Kidney tubule cell (primary cell): ENCODE measurements around the gene SERP2.

Experiments
- DNase-seq: peaks from one replicate; pipeline ENCODE4 v3.0.0-alpha.2; 2018; ENCODE audit warnings: low spot score

SERP2 gene

DNA sequence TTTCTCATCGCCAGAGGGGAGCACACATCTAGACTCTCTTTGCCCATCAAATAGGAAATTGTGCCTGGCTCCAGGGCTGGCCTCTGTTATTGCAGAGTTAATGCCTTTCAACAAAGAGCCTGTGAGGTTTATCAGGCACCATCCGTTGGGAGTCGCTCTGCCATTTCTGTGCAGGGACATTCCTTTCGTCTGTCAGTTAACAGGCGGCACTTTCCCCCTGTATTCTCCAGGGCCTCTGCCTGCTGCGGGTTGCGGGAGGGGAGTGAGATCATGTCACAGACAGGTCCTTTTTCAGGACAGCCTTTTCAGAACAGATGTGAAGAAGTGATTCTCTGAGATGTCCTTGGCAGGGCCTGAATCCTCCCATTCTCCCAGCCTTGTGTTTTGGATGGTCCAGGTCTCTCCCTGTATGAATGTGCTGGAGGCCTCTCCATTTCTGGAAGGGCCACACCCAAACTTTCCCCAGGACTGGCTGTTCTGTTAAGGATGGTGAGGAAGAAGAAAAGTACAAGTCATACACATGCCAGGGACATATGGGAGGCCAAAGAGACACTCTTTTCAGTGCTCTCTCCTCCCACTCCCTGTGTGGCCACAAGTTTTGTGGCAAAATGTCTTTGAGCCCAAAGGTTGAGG lies 14.9 kb downstream of the SERP2 start:
- DNase-seq, result no peak

DNA sequence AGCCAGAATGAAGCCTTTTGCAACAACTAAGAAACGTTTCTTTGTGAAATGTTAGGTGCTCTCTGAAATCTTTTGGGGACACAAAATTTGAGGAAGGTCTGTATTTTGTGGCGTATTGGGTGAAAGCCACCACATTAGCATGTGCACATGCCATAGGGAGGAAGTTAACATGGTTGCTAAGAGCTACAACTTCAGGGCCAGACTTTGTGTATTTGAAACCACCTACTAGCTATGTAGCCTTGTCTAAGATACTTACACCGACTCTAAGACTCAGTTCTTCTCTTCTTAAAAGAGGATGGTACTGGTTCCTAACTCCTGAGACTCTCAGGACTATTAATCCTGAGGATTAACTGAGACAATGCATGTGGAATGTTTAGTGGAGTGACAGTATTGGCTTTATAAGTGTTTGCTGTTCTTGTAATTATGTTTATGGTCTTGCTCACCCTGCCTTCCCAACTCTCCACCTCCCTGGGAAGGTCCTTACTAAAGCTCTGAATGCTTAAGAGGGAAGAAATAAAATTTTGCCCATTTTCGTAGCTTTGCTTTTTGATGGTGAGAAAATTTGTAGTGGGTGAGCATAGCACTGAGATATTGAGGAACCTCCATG lies 15.5 kb downstream of the SERP2 start:
- no peak for DNase-seq

DNA sequence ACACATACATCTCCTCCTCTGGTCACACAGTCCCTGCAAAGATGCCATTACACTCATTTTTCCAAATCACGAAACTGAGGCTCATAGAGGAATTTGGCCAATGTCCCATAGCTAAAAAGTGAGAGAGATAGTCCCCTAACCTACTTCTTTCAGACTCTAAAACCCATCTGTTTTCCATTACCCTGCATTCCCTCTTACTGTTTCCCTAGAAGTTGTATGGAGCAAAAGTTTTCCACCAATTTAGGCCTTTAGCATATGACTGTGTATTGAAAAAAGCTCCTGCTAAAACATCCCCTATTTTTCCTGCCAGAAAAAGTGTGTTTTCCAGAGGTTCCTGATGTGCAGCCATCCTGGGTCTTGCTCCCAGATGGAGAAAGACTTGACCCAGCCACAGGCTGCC lies 16.3 kb downstream of the SERP2 start:
- DNase-seq, result no peak

DNA sequence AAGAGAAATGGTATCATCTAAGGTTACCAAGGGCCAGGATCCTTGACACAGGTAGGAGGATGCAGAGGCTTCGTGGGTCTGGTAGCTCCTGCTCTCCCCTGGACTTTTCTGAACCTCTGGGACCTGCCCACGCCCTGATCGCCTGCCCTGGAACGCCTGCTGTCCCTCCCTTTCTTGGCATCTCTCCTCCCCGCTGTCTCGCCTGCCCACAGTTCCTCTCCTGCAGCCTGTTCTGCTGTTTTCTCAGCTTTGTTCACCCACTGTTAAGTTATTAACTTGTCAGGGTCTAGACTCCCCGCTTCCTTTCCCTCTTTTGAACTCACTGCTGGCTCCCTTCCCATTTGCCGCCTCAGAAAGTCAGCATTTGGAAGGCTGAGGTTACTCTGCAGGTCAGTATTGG lies 19.8 kb downstream of the SERP2 start:
- peak; percentile 80 for DNase-seq

DNA sequence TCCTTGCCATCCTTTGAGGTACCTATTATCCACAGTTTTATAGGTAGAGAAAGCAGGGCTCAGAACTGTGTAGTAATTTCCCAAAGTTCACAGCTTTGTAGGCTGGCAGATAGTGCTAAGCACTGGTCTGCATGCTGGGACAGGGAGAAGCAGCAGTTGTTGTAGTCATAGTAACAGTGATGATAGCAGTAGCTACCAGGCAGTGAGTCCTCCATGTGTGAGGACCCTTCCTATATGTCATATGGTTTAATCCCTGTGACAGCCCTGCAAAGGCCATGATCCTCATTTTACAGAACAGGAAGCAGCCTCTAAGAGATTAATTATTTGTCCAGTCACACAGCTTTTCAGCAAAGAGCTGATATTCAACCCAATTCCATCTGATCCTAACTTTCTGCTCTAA lies 21.0 kb downstream of the SERP2 start:
- no peak for DNase-seq

DNA sequence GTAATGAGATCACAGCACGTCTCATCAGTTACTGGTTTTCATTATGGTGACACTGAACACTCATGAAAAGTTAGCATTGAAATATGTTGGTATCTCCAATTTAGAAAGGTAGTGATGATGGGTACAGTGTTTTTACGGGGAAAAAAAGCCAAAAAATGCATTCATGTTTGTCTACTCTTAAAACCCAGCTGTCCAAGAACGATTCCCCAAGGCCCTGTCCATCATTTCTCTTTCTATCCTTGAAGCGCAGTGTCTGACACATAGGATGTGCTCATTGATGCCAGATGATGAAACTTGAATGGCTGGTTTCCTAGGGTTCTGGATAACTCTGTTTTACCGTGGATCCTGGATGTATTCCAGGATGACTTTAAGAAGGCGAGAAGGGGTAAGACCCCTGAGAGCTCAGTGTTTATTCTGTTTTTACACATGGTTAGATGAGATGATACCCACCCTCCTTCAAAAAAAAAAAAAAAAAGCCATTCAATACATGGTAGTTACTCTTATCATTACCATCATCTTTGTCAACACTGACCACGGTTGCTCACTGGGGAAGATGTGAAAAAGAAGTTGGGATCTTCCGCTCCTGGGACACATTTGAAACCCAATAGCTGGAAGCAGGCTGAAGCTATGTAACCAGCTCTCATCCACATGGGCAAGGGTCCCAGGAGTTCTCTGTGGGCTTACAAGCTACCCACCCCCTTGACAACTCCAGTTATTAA lies 22.5 kb downstream of the SERP2 start:
- DNase-seq, result no peak

DNA sequence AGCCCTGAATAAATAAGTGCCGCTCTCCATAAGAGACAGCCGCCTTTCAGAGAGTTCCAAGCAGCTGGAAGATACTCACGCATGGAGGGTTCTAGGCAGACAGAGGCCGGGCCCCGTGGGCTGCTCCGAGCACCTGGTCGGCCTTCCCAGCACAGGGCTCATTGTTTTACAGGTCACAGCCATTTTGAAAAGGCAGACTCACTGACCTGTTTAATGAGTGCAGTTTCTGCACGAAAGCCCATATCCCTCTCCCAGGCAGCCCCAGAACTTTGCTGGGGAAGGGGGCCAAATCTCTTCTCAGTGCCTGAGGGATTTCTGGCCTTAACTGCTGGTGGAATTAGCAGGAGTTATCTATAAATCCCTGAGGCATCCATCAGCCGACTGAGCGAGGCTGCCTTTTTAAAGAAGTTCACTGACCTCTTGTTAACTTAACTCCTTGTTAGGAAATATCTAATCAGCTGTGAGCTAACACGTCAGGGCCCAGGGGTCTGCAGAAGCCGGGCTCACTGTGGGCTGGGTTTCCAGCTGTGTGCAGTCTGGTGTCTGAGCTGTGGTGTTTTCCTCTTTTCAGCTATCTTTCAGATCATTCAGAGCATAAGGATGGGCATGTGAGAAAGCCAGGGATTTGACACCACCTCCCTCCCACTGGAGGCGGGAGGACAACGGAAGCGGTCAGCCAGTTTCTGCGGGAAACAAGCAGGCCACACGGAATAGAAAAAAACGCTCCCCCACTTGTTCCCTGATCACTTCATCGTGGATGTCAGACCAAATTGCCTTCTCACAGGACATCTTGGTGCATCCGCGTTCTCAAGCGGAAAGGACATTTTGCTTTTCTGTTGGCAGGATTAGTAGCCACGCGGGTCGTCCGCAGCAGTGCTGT lies 23.3 kb downstream of the SERP2 start:
- DNase-seq, result no peak

DNA sequence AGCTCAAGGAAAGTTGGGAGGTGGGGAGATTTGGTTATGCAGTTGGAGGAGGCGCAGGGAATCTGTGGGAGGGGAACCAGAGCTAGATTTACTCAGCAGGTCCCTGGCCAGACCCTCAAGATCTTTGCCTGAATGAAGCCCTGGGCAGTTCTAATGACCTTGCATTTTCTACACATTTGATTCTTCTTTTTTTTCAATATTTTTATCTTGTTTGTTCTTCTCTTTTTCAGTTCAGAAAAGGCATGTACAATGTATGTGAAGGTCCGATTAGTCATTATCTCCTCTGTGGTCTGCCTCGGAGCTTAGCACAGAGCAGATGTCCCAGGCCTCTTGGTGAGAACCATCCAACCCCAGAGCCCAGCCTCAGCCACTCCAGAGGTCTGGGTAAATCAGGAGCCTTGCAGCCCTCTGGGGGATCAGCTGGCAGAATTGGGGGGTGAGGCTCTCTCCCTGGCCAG lies 24.2 kb downstream of the SERP2 start:
- no peak for DNase-seq

DNA sequence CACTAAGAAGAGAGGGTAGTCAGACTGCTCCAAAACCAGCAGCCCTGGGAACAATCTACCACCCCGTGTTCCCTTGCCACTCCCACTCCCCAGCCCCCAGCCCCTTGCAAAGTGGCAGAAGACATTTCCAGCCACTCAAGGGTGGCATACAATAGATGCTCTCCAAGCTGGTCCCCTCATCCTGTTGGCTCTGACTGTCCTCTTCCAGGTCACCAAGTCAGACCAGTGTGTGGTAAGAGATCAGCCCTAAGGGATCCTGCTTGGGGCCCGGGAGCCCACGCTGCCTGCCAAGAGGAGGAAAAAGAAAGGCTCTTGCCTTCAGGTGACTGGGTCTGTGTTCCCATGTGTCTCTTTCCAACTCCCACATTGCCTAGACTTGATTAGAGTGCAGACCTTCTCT lies 25.0 kb downstream of the SERP2 start:
- DNase-seq, result no peak

DNA sequence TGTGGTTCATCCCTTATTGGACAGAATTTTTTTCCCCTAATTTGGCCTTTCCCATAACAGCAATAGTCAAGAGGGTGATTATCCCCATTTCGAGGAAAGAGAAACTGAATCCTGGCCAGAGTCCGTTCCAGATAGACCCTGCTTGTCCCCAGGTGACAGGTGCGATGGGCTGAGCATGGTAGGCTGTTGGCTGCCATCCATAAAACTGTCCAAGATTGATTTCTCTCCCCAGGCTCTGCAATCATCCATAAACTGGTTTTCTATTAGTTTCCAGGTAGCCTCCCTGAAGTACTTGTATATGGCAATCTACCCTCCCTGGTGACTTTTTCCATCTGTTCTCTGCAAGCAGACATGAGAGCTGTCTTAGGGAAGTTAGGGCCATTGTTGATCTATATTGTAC lies 25.4 kb downstream of the SERP2 start:
- no peak for DNase-seq

DNA sequence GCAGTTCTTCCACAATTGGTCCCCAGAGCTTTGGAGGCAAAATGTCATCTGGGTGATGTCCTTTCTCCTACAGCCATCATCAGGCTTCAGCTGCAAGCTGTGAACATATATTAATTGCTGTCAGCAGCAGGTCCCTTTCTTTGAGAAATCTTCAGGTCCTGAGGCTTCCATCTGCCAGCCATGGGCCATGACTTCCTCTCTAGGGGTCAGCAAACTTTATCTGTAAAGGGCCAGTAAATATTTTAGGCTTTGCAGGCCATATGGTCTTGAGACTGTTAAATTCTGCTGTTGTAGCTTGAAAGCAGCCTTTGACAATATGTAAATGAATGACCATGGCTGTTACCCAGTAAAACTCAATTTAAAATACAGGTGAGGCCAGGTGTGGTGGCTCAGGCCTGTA lies 27.1 kb downstream of the SERP2 start:
- DNase-seq, result no peak

DNA sequence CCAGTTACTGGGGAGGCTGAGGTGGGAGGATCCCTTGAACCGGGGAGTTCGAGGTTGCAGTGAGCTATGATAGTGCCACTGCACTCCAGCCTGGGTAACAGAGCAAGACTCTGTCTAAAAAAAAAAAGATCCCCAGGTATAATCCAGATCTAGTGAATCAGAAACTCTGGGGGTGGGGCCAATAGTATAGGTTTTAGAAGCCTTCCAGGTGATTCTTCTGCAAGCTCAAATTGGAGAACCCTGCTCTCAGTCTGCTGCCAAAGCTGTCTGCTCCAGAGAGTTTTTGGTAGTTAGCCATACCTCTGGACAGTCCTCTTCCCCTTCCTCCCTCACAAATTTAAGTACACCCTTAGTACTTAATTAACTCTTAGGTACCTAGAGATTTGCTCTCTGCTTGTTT lies 28.0 kb downstream of the SERP2 start:
- no peak for DNase-seq

DNA sequence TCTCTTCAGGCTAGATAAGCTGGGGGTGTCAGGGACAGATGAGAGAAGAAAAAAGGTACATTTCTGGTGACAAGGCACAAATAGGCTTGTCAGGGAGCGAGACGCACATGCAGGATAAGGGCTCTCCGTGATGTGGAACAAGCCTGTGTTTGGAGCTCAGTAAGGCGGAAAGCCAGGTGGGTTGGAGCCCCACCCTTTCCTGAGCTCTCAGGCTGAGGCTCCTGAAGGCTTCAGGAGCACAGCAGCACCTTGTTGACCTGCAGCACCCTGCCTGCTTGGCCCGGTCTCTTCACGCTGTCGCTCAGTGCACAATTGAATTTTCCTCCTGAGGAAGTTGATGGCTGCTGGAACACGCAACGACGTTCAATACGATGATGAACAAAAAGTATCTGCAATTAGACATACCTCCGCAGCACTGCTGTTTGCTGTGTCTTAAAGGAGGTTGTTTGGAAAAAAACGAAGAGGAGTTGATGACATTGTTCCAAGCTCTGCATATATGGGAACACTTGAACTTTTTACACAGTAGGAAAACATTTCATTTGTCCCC lies 29.3 kb downstream of the SERP2 start:
- no peak for DNase-seq

DNA sequence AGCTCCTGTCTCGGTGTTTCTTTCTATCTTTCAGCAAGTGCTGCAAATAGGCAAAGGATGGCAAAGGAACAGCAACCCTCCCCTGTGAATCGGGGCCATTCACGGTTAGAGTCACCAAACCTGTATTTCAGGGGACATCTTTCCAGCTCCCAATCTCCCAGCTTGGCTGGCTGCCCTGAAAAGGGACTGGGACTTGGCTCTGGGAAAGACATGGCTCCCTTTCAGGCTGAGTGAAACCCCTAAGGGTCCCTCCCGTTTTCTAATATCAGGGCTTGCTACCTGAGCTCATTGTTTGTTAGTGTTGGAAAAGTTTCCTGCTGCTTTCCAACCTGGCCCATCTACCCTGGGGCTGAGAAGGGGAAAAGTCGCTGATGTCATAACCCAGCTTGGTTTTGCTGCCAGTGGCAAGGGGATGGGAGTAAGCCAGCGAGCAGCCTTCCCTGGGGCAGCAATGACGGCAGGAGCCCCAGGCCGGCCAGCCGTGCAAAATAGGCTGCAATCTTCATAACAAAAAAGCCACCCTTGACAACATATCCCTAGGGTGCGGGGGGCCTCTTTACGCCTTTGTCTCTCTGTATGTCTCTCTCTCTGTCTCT lies 29.9 kb downstream of the SERP2 start:
- no peak for DNase-seq

DNA sequence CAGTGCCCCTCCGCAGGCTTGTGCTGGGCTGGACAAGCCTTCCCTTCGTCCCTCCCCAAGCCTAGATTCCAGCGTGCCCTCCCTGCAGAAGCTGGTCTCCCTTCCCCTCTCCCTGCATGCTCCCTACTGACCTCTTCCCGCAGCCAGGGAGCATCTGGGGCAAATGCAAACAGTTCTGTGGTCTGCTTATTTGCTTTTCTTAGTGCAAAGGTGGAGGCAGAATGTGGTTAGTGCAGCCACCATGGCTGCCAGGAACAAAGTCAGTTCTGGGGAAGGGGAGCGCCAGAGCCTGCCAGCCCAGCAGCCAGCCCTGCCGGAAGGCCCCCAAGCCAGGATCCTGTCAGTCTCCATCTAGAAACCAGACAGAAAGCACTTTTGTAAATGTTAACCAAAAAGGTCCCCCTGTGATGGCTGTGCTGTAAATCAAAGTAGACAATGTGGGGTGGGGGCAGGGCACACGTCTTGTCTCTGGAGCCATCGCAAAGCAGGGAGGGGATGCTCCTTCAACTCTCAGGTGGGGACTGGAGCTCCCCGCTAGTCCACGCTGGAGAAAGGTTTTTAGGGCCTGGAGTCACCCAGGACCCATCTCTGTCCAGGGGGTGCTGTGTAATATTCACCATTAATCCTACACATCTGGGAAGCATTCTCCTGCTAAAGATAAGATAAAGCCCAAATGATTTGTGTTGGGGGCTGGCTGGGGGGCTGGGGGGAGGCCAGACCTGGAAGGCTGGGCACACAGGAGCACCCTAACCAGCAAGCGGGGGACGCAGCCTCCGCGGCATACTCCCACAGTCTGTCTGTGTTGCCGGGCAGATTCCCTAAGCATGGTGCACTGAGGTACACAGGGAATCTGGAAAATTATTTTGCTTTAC lies 30.9 kb downstream of the SERP2 start:
- DNase-seq, result no peak

DNA sequence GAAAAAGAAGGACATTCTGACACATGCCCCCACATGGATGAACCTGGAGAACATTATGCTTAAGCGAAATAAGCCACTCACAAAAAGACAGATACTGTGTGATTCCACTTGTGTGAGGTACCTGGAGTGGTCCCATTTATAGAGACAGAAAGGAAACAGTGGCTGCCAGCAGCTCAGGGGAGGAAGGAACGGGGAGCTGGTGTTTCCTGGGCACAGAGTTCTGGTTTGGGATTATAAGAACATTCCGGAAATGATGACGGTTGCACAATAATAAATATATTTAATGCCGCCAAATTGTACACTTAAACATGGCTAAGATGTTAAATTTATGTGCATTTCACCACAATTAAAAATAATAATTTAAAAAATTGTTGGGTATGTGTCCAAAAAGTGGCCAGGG lies 33.0 kb downstream of the SERP2 start:
- DNase-seq, result no peak

DNA sequence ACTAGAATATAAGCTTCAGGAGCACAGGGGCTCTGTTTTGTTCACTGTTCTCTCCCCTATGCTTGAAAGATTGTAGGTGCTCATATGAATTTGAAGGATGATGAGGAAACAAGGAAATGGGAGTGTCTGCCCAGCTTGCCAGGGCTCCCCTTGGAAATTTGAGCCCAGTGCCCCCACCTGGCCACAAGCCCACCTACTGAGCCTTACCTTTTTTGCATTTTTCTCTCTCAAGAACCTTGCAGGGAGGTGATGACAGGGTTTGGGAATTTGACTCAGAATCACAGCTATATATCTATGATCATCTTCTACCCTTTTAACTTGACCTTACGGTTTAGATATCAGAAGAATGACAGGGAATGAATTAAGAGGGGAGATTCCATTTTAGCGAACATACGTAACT lies 33.8 kb downstream of the SERP2 start:
- DNase-seq, result no peak

DNA sequence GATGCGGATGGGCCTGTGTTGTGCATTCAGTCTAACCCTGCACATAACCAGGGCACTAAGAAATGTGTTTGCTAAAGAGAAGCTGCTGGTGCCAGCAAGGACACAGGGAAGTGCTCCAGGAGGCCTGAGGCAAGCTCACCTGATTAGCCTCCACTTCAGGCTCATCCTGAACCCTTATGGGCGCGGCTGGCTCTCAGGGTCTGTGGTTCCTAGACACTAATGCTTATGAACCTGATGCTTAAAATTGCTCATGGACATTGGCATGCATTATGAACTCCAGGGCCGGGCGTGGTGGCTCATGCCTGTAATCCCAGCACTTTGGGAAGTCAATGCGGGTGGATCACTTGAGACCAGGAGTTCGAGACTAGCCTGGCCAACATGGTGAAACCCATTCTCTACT lies 34.3 kb downstream of the SERP2 start:
- DNase-seq, result no peak

DNA sequence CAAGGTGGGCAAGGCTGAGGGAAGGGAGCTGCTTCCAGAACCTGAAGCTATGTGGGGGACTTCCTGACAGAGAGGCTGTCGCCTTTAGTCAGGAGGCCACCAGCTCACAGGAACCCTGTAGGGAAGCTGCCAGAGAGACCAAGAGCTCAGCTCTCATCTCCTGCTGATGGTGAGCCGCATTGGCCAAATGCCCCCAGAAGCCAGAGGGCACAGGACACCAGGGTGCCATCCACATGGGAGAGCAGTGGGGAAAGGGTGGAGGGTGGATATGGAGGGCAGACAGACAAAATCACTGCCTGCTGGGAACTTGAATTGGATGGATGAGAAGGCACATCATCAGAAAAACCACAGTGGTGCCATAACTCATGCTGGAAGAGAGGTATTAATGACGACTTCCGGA lies 36.0 kb downstream of the SERP2 start:
- no peak for DNase-seq

DNA sequence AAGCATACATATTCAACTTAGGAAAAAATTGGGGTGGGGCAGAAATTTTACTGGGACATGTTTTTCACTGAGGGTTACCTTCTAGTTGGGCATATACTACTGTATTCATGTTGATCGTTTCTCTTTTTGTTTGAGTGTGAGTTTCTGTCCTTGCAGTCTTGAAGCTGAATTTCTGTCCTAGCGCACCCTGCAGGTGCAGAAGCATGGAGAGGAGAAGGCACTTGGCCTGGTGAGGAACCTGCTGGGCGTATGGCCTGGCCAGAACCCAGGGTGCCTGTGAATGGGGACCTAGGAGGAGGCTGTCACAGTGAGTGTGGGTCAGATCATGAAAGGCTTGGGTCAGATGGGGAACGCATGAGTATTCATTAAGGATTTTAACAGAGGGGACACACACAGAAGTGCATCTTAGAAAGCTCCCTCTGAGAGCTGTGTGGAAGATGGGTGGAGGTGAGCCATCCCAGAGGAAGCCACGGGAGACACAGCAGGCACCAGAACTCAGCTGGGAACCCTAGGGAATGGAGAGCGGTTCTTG lies 36.8 kb downstream of the SERP2 start:
- no peak for DNase-seq

DNA sequence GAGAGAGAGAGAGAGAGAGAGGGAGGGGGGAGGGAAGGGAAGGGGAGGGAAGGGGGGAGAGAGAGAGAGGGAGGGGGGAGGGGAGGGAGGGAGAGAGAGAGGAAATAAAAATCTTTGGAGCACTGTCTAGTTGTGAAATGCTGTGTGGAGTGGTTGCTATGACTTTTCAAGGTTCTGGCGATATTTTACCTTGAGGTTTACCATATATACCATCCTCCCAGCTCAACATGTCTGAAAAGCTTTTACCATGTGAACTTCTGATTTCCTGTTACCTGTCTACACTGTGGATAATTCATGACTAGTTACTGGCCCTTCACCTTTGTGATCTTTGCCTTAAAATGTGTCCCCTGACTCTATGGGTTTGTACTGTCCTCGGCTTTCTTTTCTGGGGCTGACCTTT lies 38.2 kb downstream of the SERP2 start:
- no peak for DNase-seq
